ENCODE measurements around the gene FRYL.

DNA sequence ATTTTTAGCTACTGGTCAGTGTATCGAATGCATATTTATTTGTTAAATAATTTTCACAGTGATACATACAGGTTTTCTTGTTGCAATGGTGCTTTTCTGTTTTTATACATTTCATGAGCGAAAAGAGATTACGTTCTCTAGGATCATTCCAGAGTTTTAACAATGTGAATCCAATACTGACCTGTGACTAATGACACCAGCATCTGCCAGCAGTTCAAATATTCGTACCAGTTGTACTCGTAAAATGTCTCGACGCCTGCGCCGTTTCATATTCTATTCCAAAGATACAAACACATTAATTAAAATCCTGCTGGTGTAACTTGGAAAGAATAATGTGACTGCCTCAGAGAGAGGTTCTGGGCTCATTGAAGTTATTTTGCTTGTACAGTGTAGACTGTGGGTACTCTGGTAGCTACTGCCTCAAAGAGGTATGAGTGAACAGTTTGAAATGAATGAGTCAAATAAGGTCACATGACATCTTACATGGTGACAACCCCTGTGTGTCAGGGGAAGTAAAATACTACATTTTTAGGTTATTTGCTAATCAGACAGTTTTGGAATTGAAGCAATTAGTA is 209.3 kb downstream of the FRYL start:
- TF ChIP-seq, protein P1, sequence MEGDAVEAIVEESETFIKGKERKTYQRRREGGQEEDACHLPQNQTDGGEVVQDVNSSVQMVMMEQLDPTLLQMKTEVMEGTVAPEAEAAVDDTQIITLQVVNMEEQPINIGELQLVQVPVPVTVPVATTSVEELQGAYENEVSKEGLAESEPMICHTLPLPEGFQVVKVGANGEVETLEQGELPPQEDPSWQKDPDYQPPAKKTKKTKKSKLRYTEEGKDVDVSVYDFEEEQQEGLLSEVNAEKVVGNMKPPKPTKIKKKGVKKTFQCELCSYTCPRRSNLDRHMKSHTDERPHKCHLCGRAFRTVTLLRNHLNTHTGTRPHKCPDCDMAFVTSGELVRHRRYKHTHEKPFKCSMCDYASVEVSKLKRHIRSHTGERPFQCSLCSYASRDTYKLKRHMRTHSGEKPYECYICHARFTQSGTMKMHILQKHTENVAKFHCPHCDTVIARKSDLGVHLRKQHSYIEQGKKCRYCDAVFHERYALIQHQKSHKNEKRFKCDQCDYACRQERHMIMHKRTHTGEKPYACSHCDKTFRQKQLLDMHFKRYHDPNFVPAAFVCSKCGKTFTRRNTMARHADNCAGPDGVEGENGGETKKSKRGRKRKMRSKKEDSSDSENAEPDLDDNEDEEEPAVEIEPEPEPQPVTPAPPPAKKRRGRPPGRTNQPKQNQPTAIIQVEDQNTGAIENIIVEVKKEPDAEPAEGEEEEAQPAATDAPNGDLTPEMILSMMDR (conservative IDR thresholded peaks at IDR 0.05): no peak
- TF ChIP-seq EZH2 (IDR thresholded peaks at IDR 0.05; ENCODE audit: low read depth): no peak

Data from PC-9 (cell line).